Fibroblast of skin of scalp (primary cell): ENCODE data around the gene SLC7A5.
A peak's percentile ranks its signal among the peaks of the same experiment; 100 is the strongest.
"Not testable (repeated sequence)": the region's sequence is repeated elsewhere in the genome, so short reads cannot be mapped to it uniquely, and the experiment has no call there.

ENCODE experiments used
- DNase-seq: peaks from one replicate; pipeline ENCODE4 v3.0.0-alpha.2; 2013

SLC7A5 gene

DNA sequence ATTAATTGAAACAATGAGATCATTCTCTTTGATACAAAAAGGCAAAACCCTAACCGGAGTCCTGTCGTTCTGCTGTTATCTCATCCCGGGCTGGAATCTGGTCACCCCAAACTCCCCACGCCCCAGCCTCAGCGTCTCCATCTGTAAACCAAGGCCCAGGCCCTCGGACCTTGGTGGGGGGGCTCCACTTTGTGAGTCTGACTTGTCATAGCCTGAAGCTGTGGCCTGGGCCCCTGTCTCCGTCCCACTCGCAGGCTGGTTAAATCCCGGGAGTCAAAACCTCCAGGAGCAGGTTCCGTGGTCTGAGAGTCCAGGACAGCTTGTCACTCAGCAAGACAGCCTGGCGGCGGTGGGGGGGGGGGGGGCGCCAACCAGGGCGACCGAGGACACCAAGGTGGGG, 50.0 kb downstream of the SLC7A5 start:
- no peak for DNase-seq

- no peak for DNase-seq
Measured at GRCh38 chr16:87818533-87819161, 50.7 kb downstream of the SLC7A5 start.

- no peak for DNase-seq
Measured at GRCh38 chr16:87817910-87818309, 51.4 kb downstream of the SLC7A5 start.

DNA sequence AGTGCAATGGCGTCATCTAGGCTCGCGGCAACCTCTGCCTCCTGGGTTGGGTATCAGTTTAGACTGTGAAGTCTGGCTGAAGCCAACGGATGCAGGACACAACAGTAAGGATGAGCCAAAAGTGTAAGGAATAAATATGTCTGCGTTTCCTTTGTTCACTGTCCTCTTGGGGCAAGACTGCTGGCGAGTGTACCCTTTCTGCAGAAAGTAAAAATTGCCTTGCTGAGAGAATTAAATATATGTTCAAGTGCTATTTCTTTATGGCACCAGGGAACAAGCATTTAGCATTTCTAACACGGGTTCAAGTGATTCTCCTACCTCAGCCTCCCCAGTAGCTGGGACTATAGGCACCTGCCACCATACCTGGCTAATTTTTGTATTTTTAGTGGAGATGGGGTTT, 51.9 kb downstream of the SLC7A5 start:
- not testable (repeated sequence) for DNase-seq

DNA sequence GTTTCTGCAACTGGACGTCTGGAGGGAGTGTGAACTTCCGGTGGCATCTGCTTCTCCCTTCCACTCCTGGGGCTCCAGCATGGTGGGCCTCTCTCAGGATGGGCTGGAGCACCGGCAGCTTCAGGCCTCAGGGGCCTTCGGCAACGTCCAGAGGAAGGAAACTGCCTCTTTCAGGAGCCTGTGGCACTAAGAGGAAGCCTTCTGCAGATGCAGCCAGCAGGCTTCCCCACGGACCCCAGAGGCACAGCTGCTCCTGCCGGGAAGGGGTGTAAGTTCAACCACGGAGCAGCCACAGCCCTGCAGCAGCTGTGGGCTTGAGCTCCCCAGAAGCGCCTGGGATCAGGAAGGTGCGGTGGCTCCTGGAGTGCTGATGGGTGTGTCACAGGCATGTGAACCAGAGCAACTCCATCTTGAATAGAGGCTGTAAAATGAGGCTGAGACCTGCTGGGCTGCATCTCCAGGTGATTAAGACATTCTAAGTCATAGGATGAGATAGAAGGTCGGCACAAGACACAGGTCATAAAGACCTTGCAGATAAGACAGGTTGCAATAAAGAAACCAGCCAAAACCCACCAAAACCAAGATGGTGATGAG, 52.7 kb downstream of the SLC7A5 start:
- DNase-seq = no peak

GRCh38 chr16:87815567-87815966, 53.7 kb downstream of the SLC7A5 start:
- DNase-seq = no peak

DNA sequence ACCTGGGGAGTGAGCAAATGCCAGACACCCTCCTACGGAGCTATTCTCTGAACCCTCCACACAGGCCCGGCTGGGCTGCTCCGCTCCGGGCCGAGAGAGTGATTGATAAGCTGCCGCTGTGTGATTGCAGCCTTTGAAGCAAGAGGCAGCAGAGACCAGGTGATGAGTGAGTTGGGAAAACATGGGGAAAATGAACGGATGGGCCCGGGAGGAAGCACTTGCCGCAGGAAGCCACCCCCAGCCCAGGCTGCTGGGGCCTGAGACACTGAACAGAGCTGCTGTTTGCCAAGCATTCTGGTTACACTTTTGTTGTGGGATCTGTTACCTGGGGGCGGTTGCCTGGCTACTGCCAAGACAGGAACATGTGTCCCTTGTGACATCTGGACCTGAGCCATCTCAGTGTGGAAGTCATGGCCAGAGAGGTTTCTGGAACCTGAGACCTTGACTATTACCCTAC, 57.1 kb downstream of the SLC7A5 start:
- DNase-seq = no peak

GRCh38 chr16:87811454-87811853, 57.9 kb downstream of the SLC7A5 start:
- DNase-seq = not testable (repeated sequence)

DNA sequence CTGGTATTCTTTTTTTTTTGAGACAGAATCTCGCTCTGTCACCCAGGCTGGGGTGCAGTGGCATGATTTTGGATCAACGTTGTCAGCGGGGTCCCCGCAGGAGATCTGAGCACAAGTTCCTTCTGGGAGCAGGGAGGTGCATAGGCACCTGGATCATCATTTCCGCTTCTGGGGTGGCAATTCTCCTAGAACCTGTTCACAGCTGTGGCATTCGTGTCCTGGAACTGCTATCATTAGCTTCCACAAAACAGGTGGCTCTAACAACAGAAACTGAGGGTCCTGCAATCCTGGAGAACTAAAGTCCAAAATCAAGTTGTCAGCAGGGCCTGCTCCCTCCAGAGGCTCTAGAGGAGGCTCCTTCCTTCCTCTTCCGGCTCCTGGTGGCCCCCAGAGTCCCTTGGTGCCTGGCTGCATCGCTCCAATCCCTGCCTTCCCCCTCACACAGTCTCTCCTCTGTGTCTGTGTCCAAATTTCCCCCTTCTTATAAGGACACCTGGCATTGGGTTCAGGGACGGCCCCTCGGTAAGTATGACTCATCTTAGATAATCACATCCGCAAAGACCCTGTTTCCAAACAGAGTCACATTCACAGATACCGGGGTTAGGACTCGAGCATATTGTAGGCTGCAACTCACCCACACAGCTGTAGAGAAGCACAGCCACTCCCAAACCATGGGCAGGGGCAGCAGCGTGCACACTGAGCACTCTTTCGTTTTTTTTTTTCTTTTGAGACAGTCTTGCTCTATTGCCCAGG, 60.0 kb downstream of the SLC7A5 start:
- DNase-seq = no peak

- DNase-seq = no peak
Measured at GRCh38 chr16:87808108-87808507, 61.2 kb downstream of the SLC7A5 start.

GRCh38 chr16:87806641-87807546, 62.4 kb downstream of the SLC7A5 start:
- DNase-seq = peak; percentile 97

DNA sequence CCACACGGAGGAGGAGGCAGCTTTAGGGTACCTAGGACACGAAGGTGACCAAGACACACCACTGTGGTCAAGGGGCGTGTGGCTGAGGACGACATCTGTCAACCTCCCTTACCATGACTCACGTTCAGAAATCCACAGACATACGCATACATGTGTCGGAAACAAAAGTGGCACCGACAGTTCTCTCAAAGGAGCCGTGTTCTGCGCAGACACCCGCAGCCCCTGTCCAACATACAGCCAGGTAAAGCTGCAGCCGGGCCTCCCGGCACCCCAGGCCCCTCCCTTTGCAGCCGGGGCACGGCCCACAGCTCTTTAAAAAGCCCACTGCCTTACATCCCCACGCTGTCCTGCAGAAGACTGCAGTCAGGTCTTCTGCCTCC, 63.1 kb downstream of the SLC7A5 start:
- no peak for DNase-seq

DNA sequence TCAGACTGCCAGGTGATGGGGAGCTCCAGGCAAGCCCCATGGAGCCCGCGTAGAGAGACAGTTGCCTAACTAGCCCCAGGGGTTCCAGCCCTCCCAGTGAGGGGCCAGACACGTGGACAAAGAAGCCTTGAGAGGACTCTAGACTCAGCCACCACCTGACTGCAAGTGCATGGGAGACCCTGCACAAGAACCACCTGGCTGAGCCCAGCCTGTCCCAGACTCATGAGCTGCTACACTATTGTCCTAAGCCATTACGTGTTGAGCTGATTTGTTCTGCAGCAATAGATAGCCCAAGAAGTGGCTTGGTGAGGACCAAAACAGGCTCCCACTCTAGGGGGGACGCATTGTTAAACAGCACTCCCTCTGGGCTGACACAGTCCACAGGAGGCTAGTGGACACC, 65.9 kb downstream of the SLC7A5 start:
- no peak for DNase-seq

- DNase-seq = no peak
Measured at GRCh38 chr16:87802670-87803069, 66.6 kb downstream of the SLC7A5 start.

DNA sequence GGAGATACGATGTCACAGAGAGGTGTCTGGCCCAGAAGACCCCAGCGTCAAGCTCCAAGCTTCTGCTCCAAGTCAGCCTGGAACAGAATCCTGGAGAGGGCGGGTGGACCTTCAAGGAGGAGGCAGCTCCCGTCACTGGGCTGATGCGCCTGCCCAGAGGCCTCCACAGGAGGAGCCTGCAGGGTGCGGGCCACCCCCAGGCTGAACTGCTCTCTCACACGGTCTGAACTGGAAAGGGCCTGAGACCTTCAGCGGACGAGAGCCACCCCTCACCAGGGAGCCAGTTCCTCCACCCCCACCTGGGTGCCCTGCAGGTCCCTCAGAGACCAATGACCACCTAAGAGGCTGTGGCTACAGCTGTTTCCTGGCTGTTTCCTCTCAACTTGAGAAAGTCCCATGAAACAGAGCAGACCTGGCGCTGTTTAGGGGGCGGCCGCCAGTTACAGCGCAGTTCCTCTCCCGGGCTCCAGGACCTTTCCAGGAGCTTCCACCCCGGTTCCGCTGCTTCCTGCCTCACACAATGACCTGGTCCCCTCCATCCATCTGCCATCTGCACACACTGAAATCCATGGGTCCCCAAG, 67.5 kb downstream of the SLC7A5 start:
- DNase-seq = no peak

DNA sequence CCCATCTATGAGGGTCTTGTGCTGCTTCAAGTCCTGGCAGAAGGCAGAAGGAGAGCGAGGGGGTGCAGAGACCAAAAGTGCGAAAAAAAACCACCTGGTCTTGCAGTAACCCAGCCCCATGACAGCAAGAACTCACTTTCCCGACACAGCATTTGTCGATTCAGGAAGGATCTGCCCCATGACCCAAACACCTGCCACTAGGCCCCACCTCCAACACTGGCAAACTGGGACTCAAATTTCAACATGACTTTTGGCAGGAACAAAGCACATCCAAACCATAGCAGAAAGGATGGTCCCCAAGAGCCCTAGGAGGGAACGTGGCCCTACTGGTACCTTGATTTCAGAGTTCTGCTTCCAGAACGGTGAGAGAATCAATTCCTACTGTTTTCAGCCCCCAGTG, 68.8 kb downstream of the SLC7A5 start:
- no peak for DNase-seq

DNA sequence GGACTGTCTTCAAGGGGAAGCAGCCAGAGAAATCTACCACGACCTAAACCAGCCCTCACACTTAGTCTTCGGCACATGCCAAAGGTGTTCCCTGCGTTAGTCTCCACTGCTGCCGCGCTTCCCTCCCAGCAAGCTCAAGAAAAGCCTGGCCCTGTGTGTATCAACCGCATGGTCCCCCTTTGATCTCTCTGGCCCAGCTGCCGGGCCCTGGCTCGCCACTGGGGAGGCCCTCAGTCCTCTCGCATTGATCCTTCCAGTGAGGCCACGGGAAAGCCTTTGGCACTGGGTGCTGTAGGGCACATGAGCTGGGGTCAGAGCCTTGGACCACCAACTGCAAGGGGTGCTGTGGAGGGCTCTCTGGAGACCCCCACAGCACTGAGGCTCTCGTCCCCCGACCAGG, 74.0 kb downstream of the SLC7A5 start:
- no peak for DNase-seq

- DNase-seq = no peak
Measured at GRCh38 chr16:87794485-87795078, 74.7 kb downstream of the SLC7A5 start.

GRCh38 chr16:87792205-87792565, 77.1 kb downstream of the SLC7A5 start:
- no peak for DNase-seq

GRCh38 chr16:87791295-87792204, 77.8 kb downstream of the SLC7A5 start:
- DNase-seq = no peak
